H7 (cell line): Measurements from ENCODE around the gene PEAR1. TPM values are rescaled to one million over a fixed set of nuclear protein-coding genes. Genes with fewer than 3 reads are reported as not detected.
A peak's percentile ranks its signal among the peaks of the same experiment; 100 is the strongest.

Source experiments
- DNase-seq: peaks from one replicate; pipeline ENCODE4 v3.0.0; 2012
- H3K27me3 ChIP-seq: 2 replicates; pipeline ENCODE4 v1.6.0; 2011; ENCODE audit warnings: mild to moderate bottlenecking, low read length; ENCODE audit not compliant: control insufficient read depth, insufficient read depth
- H3K36me3 ChIP-seq: replicated peaks from 2 replicates; pipeline ENCODE4 v1.5.1; 2011; ENCODE audit warnings: low read length; ENCODE audit not compliant: control insufficient read depth, insufficient read depth
- H3K4me3 ChIP-seq: 2 replicates; pipeline ENCODE4 v1.5.1; 2011; ENCODE audit warnings: low read depth, mild to moderate bottlenecking, control low read depth, low read length, moderate library complexity; ENCODE audit not compliant: insufficient read depth
- total RNA-seq: library from RNA; depleted of rRNA; stranded (reverse); fragments of >200 nt; shearing (Covaris generic); gene quantifications from 2 replicates; pipeline ENCODE4 v1.2.3, GENCODE V29; 2014

PEAR1 gene
- total RNA-seq, 1 experiment from 2014 or later: 1.2 TPM

DNA sequence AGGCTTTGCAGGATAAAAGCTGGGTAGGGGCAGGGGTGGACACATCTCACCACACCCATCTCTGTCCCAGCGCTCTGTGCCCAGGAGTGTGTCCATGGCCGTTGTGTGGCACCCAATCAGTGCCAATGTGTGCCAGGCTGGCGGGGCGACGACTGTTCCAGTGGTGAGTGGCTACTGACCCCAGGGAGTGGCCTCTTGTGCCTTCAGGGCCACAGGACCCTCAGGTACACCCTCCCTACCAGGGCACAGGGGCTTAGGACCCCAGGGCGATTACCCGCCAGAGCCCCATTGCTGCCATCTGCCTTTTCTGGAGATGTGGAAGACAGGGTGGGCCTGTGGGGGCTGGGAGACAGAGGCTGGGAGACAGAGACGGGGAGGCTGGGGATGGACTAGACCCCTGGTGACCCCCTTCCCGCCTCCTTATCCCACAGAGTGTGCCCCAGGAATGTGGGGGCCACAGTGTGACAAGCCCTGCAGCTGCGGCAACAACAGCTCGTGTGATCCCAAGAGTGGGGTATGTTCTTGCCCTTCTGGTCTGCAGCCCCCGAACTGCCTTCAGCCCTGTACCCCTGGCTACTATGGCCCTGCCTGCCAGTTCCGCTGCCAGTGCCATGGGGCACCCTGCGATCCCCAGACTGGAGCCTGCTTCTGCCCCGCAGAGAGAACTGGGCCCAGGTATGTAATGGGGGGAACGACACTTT, 12.8 kb downstream of the PEAR1 start:
- Histone ChIP-seq H3K36me3 (no peaks in the 10 kb centered on the region), H3K27me3 (peaks cover 2% of the 10 kb centered on the region; the same call in 1 of the 2 replicates), H3K4me3 (no peak overlapping the region)
- no peak for DNase-seq

GRCh38 chr1:156908541-156908940, 15.0 kb downstream of the PEAR1 start:
- Histone ChIP-seq H3K4me3 (no peak overlapping the region), H3K27me3 (no peaks in the 10 kb centered on the region; the same call in 1 of the 2 replicates), H3K36me3 (no peaks in the 10 kb centered on the region)
- no peak for DNase-seq

DNA sequence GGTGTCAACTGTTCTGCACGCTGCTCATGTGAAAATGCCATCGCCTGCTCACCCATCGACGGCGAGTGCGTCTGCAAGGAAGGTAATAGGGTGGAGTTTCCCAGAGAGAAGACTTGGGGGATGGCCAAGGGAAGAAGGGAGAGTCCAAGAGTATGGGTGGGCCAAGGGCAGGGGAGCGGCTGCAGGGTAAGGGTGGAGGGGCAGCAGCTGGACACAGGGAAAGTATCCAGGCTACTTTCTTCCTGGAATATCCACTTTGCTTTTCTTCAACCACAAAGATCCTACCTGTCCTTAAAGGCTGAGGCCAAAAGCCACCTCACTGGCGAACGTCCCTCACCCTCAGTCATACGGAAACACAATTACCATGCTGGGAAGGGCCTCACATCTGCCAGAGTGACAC, 15.4 kb downstream of the PEAR1 start:
- no peaks in the 10 kb centered on the region for H3K36me3 ChIP-seq
- no peak for DNase-seq

GRCh38 chr1:156909671-156910070, 16.2 kb downstream of the PEAR1 start:
- Histone ChIP-seq H3K27me3 (no peaks in the 10 kb centered on the region; the same call in 1 of the 2 replicates), H3K36me3 (no peaks in the 10 kb centered on the region), H3K4me3 (no peak overlapping the region)
- no peak for DNase-seq

More for the DNA sequence above, 15.4 kb downstream of the PEAR1 start:
- no peak overlapping the region for H3K4me3 ChIP-seq
- no peaks in the 10 kb centered on the region; the same call in 1 of the 2 replicates for H3K27me3 ChIP-seq

GRCh38 chr1:156910309-156910782, 16.8 kb downstream of the PEAR1 start:
- Histone ChIP-seq H3K4me3 (peak overlapping the region; percentile 18), H3K27me3 (no peaks in the 10 kb centered on the region; the same call in 1 of the 2 replicates), H3K36me3 (no peaks in the 10 kb centered on the region; the same call in 1 of the 2 replicates)
- DNase-seq: peak; percentile 98

GRCh38 chr1:156911577-156912298, 18.2 kb downstream of the PEAR1 start:
- H3K27me3 ChIP-seq: no peaks in the 10 kb centered on the region; the same call in 1 of the 2 replicates
- no peaks in the 10 kb centered on the region; the same call in 1 of the 2 replicates for H3K36me3 ChIP-seq
- DNase-seq: no peak
- no peak overlapping the region for H3K4me3 ChIP-seq

DNA sequence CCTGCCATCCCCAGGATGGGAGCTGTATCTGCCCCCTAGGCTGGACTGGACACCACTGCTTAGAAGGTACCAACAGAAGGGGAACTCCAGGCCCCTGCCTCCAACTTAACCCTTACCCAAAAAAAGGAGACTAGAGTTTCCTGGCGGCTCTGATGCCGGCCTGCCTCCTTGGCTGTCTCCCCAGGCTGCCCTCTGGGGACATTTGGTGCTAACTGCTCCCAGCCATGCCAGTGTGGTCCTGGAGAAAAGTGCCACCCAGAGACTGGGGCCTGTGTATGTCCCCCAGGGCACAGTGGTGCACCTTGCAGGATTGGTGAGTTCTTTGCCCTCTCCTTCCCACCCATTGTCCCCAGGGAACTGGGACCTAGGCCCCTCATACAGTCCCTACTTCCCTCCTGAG, 18.8 kb downstream of the PEAR1 start:
- no peak overlapping the region for H3K4me3 ChIP-seq
- H3K36me3 ChIP-seq: no peaks in the 10 kb centered on the region; the same call in 1 of the 2 replicates
- H3K27me3 ChIP-seq: no peaks in the 10 kb centered on the region; the same call in 1 of the 2 replicates
- no peak for DNase-seq

DNA sequence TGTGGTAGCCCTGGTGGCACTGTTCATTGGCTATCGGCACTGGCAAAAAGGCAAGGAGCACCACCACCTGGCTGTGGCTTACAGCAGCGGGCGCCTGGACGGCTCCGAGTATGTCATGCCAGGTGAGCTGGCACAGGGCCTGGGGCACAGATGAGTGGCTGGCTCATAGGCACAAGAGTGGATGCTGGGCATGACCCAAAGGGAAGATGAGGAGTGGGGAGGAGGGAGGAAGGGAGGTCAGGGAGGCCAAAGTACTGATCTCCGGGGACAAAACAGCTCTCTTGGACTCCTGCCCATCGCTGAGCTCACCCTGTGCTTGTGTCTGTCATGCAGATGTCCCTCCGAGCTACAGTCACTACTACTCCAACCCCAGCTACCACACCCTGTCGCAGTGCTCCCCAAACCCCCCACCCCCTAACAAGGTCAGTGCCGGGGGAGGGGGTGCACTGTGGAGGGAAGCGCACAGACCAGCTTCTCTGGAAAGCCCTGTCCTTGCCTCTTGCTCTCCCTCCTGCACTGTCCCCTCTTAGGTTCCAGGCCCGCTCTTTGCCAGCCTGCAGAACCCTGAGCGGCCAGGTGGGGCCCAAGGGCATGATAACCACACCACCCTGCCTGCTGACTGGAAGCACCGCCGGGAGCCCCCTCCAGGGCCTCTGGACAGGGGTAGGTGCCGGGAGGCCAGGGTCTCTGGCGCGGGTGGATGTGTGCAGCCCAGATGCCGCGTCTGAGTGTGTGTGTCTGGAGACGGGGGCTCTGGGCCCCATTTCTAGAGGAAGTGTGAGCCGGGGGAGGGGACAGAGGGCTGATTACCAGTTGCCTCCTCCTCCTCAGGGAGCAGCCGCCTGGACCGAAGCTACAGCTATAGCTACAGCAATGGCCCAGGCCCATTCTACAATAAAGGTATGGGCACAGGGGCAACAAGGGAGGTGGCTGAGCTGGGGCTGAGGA, 19.6 kb downstream of the PEAR1 start:
- no peaks in the 10 kb centered on the region; the same call in 1 of the 2 replicates for H3K27me3 ChIP-seq
- H3K4me3 ChIP-seq: no peak overlapping the region
- DNase-seq: peak; percentile 90

GRCh38 chr1:156913809-156914387, 20.4 kb downstream of the PEAR1 start:
- Histone ChIP-seq H3K36me3 (no peaks in the 10 kb centered on the region; the same call in 1 of the 2 replicates), H3K4me3 (no peak overlapping the region), H3K27me3 (peaks cover 2% of the 10 kb centered on the region; the same call in 1 of the 2 replicates)
- DNase-seq: no peak

More for the DNA sequence above, 19.6 kb downstream of the PEAR1 start:
- H3K36me3 ChIP-seq: no peaks in the 10 kb centered on the region; the same call in 1 of the 2 replicates

DNA sequence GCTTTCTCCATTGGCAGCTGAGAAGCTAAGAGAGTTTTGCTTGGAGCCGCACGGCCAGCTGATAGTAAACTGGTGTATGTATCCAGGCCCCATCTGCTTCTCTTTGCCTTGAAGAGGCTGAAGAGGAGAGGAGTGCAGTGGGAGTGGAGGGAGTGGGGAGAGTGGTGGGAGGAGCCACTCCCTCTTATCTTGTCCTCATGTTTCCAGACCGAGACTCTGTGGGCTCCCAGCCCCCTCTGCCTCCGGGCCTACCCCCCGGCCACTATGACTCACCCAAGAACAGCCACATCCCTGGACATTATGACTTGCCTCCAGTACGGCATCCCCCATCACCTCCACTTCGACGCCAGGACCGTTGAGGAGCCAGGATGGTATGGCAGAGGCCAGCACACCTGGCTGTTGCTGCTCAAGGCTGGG, 20.9 kb downstream of the PEAR1 start:
- Histone ChIP-seq H3K27me3 (peaks cover 7% of the 10 kb centered on the region; the same call in 1 of the 2 replicates), H3K36me3 (no peaks in the 10 kb centered on the region; the same call in 1 of the 2 replicates), H3K4me3 (no peak overlapping the region)
- DNase-seq: no peak

DNA sequence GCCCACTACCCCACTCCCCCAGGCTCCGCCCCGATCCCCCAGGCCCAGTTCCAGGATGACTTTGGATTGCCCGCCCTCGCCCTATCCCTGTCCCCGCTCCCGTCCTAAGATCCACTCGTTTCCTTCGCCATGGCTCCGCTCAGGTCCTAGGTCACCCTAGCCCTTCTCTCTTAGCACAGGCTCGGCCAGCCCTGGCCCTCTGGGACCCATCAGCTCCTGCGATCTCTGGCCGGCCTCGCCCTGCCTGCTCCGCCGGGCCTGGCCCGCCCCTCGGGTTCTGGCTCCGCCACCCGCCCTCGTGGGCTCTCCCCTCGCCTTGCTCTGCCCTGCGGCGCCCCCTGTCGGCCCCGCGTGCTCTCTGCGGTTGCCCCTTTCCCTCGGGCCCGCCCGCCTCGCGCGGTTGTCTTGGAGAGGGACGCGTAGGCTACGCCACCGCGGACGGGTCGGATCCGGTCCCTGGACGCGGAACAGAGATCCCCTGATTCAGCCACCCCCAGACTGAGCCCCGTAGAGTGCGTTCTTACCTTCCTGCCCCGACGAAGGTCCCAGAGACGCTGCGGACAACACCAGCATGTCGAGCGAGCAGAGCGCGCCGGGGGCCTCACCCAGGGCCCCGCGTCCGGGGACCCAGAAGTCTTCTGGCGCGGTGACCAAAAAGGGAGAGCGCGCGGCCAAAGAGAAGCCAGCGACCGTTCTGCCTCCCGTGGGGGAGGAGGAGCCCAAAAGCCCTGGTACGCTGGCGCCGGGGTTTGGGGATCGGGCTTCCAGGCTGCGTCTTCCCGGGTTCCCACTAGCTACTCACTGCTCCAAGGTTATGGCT, 26.9 kb downstream of the PEAR1 start, which contains the start of gene LRRC71:
LRRC71 (plus strand) TSS at position 400 of the 820 bp plus-strand sequence; CDS start at position 572, 172 bp downstream.
- DNase-seq: peak; percentile 99
- H3K27me3 ChIP-seq: peaks cover 65% of the 10 kb centered on the region
- no peaks in the 10 kb centered on the region for H3K36me3 ChIP-seq
- H3K4me3 ChIP-seq: peak within 1 kb of the TSS; percentile 43

- no peaks in the 10 kb centered on the region for H3K36me3 ChIP-seq
- peak overlapping the region; percentile 43; the same call in 1 of the 2 replicates for H3K4me3 ChIP-seq
- H3K27me3 ChIP-seq: peaks cover 71% of the 10 kb centered on the region
- no peak for DNase-seq
These were observed 27.6 kb downstream of the PEAR1 start for GRCh38 chr1:156921053-156921529.
